ENCODE measurements around the gene WDR11. TPM values are rescaled to one million over a fixed set of nuclear protein-coding genes. Genes with fewer than 3 reads are reported as not detected.

Gene WDR11
- total RNA-seq, 1 experiment from 2014 or later, result 48.3 TPM

DNA sequence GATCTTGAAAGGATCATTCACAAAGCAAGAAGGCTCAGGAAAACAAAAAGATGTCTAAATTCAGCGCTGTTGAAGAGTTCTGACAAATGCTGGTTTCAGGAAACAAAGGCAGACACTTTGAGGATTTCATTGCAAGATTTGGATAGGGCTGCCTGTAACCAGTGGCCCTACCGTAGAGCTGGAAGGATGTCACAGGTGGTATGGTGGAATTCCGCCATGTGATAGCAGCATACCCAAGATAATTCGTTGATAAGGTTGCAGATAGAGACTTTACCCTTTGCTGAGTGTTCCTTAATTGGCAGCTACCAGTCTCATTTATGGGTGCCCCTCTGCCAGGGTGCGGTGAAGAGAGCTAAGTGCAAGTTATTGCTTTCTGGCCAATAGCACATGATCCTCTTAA is 100.1 kb downstream of the WDR11 start:
- Histone ChIP-seq H3K4me3 (replicated peaks in 1 of 2; ENCODE audit: low read depth in 1 of 2, low read length in 2 of 2) (no peak overlapping the region), H3K27me3 (ENCODE audit: insufficient read depth, low read length) (no peaks in the 10 kb centered on the region; the same call in 1 of the 2 replicates), H3K9ac (ENCODE audit: low read length) (no peak overlapping the region), H3K4me1 (ENCODE audit: control insufficient read depth in 1 of 2, insufficient read depth in 2 of 2, low read length in 2 of 2) (peaks cover 0 to 4% of the 10 kb centered on the region in 2 experiments; a peak in 2 of 4 replicates), H3K9me3 (ENCODE audit: control insufficient read depth in 1 of 2, insufficient read depth in 1 of 2, low read depth in 1 of 2, low read length in 2 of 2) (peaks cover 0 to 10% of the 10 kb centered on the region in 2 experiments; a peak in 1 of 4 replicates), H3K36me3 (ENCODE audit: control insufficient read depth in 1 of 2, insufficient read depth in 2 of 2, low read length in 2 of 2) (no peaks in the 10 kb centered on the region), H2AFZ (ENCODE audit: low read depth, low read length, poor library complexity, severe bottlenecking) (no peak overlapping the region), H3K79me2 (ENCODE audit: insufficient read depth, low read length) (no peaks in the 10 kb centered on the region), H3K27ac (ENCODE audit: low read depth, low read length) (no peak overlapping the region), H3K4me2 (ENCODE audit: low read length) (no peak overlapping the region), H4K20me1 (ENCODE audit: insufficient read depth) (no peaks in the 10 kb centered on the region), H3K9me2 (ENCODE audit: insufficient read depth) (no peaks in the 10 kb centered on the region)
- ChIA-PET RAD21 (ENCODE audit: low non-redundant PET in 1 of 2, low total read pairs in 2 of 2, uncharacterized antibody in 2 of 2, unreplicated experiment in 2 of 2) (no interaction called here), POLR2A (no interaction called here), CTCF (interaction anchor here (1.2 kb wide), 1 partner anchor 47 kb away, joined by 3 read pairs; no protein-coding TSS in a partner anchor)
- ATAC-seq (no peak), DNase-seq (ENCODE audit: low read depth, low spot score) (no peak)
- intact Hi-C loops (cut with micrococcal nuclease), result no loop called here
- no TSS peak for BruUV-seq (replicated peaks)
- TF ChIP-seq ELF1 (IDR thresholded peaks at IDR 0.05; ENCODE audit: borderline replicate concordance, low read depth) (no peak), EGR1 (IDR thresholded peaks at IDR 0.05; ENCODE audit: low read depth) (no peak), CEBPB (IDR thresholded peaks at IDR 0.05; ENCODE audit: low read depth) (no peak), RAD21 (IDR thresholded peaks at IDR 0.05; ENCODE audit: low read depth) (no peak), YY1 (IDR thresholded peaks at IDR 0.05; ENCODE audit: extremely low read depth, insufficient replicate concordance, low read depth, low read length) (no peak), TCF7L2 (IDR thresholded peaks at IDR 0.05; ENCODE audit: borderline replicate concordance, extremely low read depth, insufficient read depth, insufficient read length) (no peak)
- TF ChIP-seq, protein P1, sequence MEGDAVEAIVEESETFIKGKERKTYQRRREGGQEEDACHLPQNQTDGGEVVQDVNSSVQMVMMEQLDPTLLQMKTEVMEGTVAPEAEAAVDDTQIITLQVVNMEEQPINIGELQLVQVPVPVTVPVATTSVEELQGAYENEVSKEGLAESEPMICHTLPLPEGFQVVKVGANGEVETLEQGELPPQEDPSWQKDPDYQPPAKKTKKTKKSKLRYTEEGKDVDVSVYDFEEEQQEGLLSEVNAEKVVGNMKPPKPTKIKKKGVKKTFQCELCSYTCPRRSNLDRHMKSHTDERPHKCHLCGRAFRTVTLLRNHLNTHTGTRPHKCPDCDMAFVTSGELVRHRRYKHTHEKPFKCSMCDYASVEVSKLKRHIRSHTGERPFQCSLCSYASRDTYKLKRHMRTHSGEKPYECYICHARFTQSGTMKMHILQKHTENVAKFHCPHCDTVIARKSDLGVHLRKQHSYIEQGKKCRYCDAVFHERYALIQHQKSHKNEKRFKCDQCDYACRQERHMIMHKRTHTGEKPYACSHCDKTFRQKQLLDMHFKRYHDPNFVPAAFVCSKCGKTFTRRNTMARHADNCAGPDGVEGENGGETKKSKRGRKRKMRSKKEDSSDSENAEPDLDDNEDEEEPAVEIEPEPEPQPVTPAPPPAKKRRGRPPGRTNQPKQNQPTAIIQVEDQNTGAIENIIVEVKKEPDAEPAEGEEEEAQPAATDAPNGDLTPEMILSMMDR (IDR thresholded peaks at IDR 0.05 in 2 of 3, conservative IDR thresholded peaks at IDR 0.05 in 1 of 3; ENCODE audit: borderline replicate concordance in 1 of 3, insufficient read depth in 1 of 3, low read depth in 2 of 3, low read length in 2 of 3), result no peak
- TF ChIP-seq, protein P2, sequence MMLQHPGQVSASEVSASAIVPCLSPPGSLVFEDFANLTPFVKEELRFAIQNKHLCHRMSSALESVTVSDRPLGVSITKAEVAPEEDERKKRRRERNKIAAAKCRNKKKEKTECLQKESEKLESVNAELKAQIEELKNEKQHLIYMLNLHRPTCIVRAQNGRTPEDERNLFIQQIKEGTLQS (IDR thresholded peaks at IDR 0.05), result no peak
- TF ChIP-seq, protein P3, sequence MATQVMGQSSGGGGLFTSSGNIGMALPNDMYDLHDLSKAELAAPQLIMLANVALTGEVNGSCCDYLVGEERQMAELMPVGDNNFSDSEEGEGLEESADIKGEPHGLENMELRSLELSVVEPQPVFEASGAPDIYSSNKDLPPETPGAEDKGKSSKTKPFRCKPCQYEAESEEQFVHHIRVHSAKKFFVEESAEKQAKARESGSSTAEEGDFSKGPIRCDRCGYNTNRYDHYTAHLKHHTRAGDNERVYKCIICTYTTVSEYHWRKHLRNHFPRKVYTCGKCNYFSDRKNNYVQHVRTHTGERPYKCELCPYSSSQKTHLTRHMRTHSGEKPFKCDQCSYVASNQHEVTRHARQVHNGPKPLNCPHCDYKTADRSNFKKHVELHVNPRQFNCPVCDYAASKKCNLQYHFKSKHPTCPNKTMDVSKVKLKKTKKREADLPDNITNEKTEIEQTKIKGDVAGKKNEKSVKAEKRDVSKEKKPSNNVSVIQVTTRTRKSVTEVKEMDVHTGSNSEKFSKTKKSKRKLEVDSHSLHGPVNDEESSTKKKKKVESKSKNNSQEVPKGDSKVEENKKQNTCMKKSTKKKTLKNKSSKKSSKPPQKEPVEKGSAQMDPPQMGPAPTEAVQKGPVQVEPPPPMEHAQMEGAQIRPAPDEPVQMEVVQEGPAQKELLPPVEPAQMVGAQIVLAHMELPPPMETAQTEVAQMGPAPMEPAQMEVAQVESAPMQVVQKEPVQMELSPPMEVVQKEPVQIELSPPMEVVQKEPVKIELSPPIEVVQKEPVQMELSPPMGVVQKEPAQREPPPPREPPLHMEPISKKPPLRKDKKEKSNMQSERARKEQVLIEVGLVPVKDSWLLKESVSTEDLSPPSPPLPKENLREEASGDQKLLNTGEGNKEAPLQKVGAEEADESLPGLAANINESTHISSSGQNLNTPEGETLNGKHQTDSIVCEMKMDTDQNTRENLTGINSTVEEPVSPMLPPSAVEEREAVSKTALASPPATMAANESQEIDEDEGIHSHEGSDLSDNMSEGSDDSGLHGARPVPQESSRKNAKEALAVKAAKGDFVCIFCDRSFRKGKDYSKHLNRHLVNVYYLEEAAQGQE (IDR thresholded peaks at IDR 0.05; ENCODE audit: low read depth), result no peak

Data from HCT116 (cell line).